Neuronal stem cell (in vitro differentiated cells): ENCODE measurements around the gene APPBP2.

ENCODE experiments used
- DNase-seq: peaks from one replicate; pipeline ENCODE4 v3.0.0-alpha.2; 2013; ENCODE audit warnings: low spot score
- H2AFZ ChIP-seq: one replicate; pipeline ENCODE4 v1.6.1; 2013; ENCODE audit warnings: mild to moderate bottlenecking, low read length, inconsistent platforms
- H2AK5ac ChIP-seq: 2 replicates; pipeline ENCODE4 v1.6.1; 2013; ENCODE audit warnings: low read depth, mild to moderate bottlenecking, inconsistent platforms, low read length, moderate library complexity, mixed read lengths
- H2BK120ac ChIP-seq: 2 replicates; pipeline ENCODE4 v1.6.1; 2013; ENCODE audit warnings: low read depth, mild to moderate bottlenecking, inconsistent platforms, low read length, moderate library complexity, mixed read lengths
- H2BK12ac ChIP-seq: one replicate; pipeline ENCODE4 v1.6.1; 2013; ENCODE audit warnings: low read length, inconsistent platforms
- H2BK15ac ChIP-seq: 2 replicates; pipeline ENCODE4 v1.6.1; 2013; ENCODE audit warnings: mild to moderate bottlenecking, low read length, inconsistent platforms, mixed read lengths
- H2BK5ac ChIP-seq: one replicate; pipeline ENCODE4 v1.6.1; 2013; ENCODE audit warnings: inconsistent platforms, mild to moderate bottlenecking, low read length, moderate library complexity
- H3K14ac ChIP-seq: one replicate; pipeline ENCODE4 v1.6.1; 2013; ENCODE audit warnings: low read length, inconsistent platforms
- H3K18ac ChIP-seq: 2 replicates; pipeline ENCODE4 v1.6.1; 2013; ENCODE audit warnings: low read length, inconsistent platforms
- H3K23ac ChIP-seq: 2 replicates; pipeline ENCODE4 v1.6.1; 2013; ENCODE audit warnings: low read depth, mild to moderate bottlenecking, mixed read lengths, low read length, inconsistent platforms; ENCODE audit not compliant: poor library complexity
- H3K27ac ChIP-seq: replicated peaks from 3 replicates; pipeline ENCODE4 v1.5.1; 2013; ENCODE audit warnings: low read length, inconsistent platforms
- H3K27me3 ChIP-seq, 3 experiments: 2 replicates each; pipeline ENCODE4 v1.6.1; 2013; ENCODE audit warnings: low read length in 3 of 3, mild to moderate bottlenecking in 2 of 3, inconsistent platforms in 1 of 3, low read depth in 1 of 3, mixed read lengths in 1 of 3, moderate library complexity in 1 of 3; ENCODE audit not compliant: control insufficient read depth in 3 of 3, insufficient read depth in 3 of 3
- H3K36me3 ChIP-seq, 2 donors: replicated peaks in 1 of 2; 2 replicates each; pipeline ENCODE4 v1.6.1; 2013; ENCODE audit warnings: low read length in 2 of 2; ENCODE audit not compliant: control insufficient read depth in 2 of 2, insufficient read depth in 2 of 2
- H3K4ac ChIP-seq: 2 replicates; pipeline ENCODE4 v1.6.1; 2013; ENCODE audit warnings: inconsistent platforms, mild to moderate bottlenecking, low read length, moderate library complexity
- H3K4me1 ChIP-seq, 2 donors: 1 replicate in 1 of 2; 2 replicates in 1 of 2; pipeline ENCODE4 v1.6.1; 2013; ENCODE audit warnings: low read length in 2 of 2, low read depth in 1 of 2; ENCODE audit not compliant: control insufficient read depth in 2 of 2, insufficient read depth in 1 of 2
- H3K4me2 ChIP-seq: one replicate; pipeline ENCODE4 v1.6.1; 2013; ENCODE audit warnings: mild to moderate bottlenecking, low read length, inconsistent platforms; ENCODE audit not compliant: insufficient read depth, poor library complexity, severe bottlenecking
- H3K4me3 ChIP-seq, 2 donors: 2 replicates each; pipeline ENCODE4 v1.5.1; 2013; ENCODE audit warnings: low read length in 2 of 2, mild to moderate bottlenecking in 2 of 2, inconsistent platforms in 1 of 2, moderate library complexity in 1 of 2
- H3K79me1 ChIP-seq: one replicate; pipeline ENCODE4 v1.6.1; 2013; ENCODE audit warnings: low read depth, mild to moderate bottlenecking, inconsistent platforms, low read length, moderate library complexity
- H3K9ac ChIP-seq: one replicate; pipeline ENCODE4 v1.6.1; 2013; ENCODE audit warnings: mild to moderate bottlenecking, low read depth, low read length, inconsistent platforms; ENCODE audit not compliant: poor library complexity
- H3K9me3 ChIP-seq, 2 donors: replicated peaks in 1 of 2; 2 replicates each; pipeline versions ENCODE3 to v1.6.1; 2013; ENCODE audit warnings: low read length in 2 of 2, mild to moderate bottlenecking in 2 of 2, inconsistent platforms in 1 of 2, low read depth in 1 of 2, mixed read lengths in 1 of 2, moderate library complexity in 1 of 2; ENCODE audit not compliant: control insufficient read depth in 2 of 2, insufficient read depth in 1 of 2
- H4K8ac ChIP-seq: one replicate; pipeline ENCODE4 v1.6.1; 2013; ENCODE audit warnings: low read depth, mild to moderate bottlenecking, inconsistent platforms, low read length, moderate library complexity
- H4K91ac ChIP-seq: one replicate; pipeline ENCODE4 v1.6.1; 2013; ENCODE audit warnings: low read length, low read depth, mild to moderate bottlenecking, inconsistent platforms; ENCODE audit not compliant: poor library complexity
- WGBS, 2 donors: extraction: QIAGEN DNeasy Blood & Tissue Kit; methylation state at CpG; one replicate each; pipeline ENCODE4 v1.1.7; 2013; ENCODE audit warnings: missing lambda C conversion rate in 2 of 2, mixed read lengths in 1 of 2; ENCODE audit not compliant: insufficient read length in 2 of 2, insufficient replicate concordance in 1 of 2; ENCODE audit errors: extremely low coverage in 2 of 2; 5-methylcytosine and 5-hydroxymethylcytosine counted together

The APPBP2 gene

GRCh38 chr17:60463157-60463835 is 62.7 kb downstream of the APPBP2 start:
- H3K4me1 ChIP-seq = no peaks in the 10 kb centered on the region
- peaks cover 0 to 8% of the 10 kb centered on the region in 2 donors for H3K9me3 ChIP-seq
- H3K4ac ChIP-seq = no peak overlapping the region
- H4K8ac ChIP-seq = no peak overlapping the region
- H3K9ac ChIP-seq = no peak overlapping the region
- no peak overlapping the region for H3K18ac ChIP-seq
- WGBS, 2 donors = no CpG with 5 or more reads among the region's 4 CpGs
- no peak overlapping the region for H3K4me3 ChIP-seq
- H2BK12ac ChIP-seq = no peak overlapping the region
- H4K91ac ChIP-seq = no peak overlapping the region
- no peak for DNase-seq
- H2AK5ac ChIP-seq = no peak overlapping the region
- no peaks in the 10 kb centered on the region for H3K79me1 ChIP-seq
- no peak overlapping the region for H2AFZ ChIP-seq
- H3K14ac ChIP-seq = no peak overlapping the region
- no peak overlapping the region for H2BK15ac ChIP-seq
- no peak overlapping the region for H3K23ac ChIP-seq
- no peak overlapping the region for H3K4me2 ChIP-seq
- no peak overlapping the region for H2BK5ac ChIP-seq
- no peak overlapping the region for H3K27ac ChIP-seq
- peaks cover 12 to 99% of the 10 kb centered on the region in 2 donors for H3K36me3 ChIP-seq
- no peaks in the 10 kb centered on the region for H3K27me3 ChIP-seq
- H2BK120ac ChIP-seq = no peak overlapping the region

- no peak overlapping the region for H2BK120ac ChIP-seq
- H3K14ac ChIP-seq = no peak overlapping the region
- peaks cover 18 to 99% of the 10 kb centered on the region in 2 donors for H3K36me3 ChIP-seq
- no peak overlapping the region for H3K4me3 ChIP-seq
- H4K91ac ChIP-seq = no peak overlapping the region
- H3K79me1 ChIP-seq = no peaks in the 10 kb centered on the region
- H3K4ac ChIP-seq = no peak overlapping the region
- WGBS, 2 donors = no CpG with 5 or more reads among the region's 1 CpG
- H3K18ac ChIP-seq = no peak overlapping the region
- H3K23ac ChIP-seq = no peak overlapping the region
- H3K4me1 ChIP-seq = no peaks in the 10 kb centered on the region
- H3K9me3 ChIP-seq = peaks cover 0 to 25% of the 10 kb centered on the region in 2 donors
- H2AK5ac ChIP-seq = no peak overlapping the region
- H2BK15ac ChIP-seq = no peak overlapping the region
- no peak overlapping the region for H3K4me2 ChIP-seq
- no peaks in the 10 kb centered on the region for H3K27me3 ChIP-seq
- DNase-seq = no peak
- no peak overlapping the region for H2BK5ac ChIP-seq
- no peak overlapping the region for H3K27ac ChIP-seq
- H3K9ac ChIP-seq = no peak overlapping the region
- H2BK12ac ChIP-seq = no peak overlapping the region
- H4K8ac ChIP-seq = no peak overlapping the region
- H2AFZ ChIP-seq = no peak overlapping the region
These were observed 64.5 kb downstream of the APPBP2 start for GRCh38 chr17:60461584-60461983.

GRCh38 chr17:60457148-60457547 is 68.9 kb downstream of the APPBP2 start:
- H3K79me1 ChIP-seq = no peaks in the 10 kb centered on the region
- H3K4me3 ChIP-seq = no peak overlapping the region
- H3K9ac ChIP-seq = no peak overlapping the region
- H4K8ac ChIP-seq = no peak overlapping the region
- H3K27ac ChIP-seq = no peak overlapping the region
- no peak overlapping the region for H3K14ac ChIP-seq
- H2AK5ac ChIP-seq = no peak overlapping the region
- H3K18ac ChIP-seq = no peak overlapping the region
- no peaks in the 10 kb centered on the region for H3K4me1 ChIP-seq
- no peak overlapping the region for H2BK120ac ChIP-seq
- no peak overlapping the region for H2AFZ ChIP-seq
- H3K27me3 ChIP-seq = no peaks in the 10 kb centered on the region
- DNase-seq = no peak
- peaks cover 13 to 96% of the 10 kb centered on the region in 2 donors for H3K36me3 ChIP-seq
- no peak overlapping the region for H3K4ac ChIP-seq
- peaks cover 0 to 31% of the 10 kb centered on the region in 2 donors for H3K9me3 ChIP-seq
- H4K91ac ChIP-seq = no peak overlapping the region
- H3K4me2 ChIP-seq = no peak overlapping the region
- H3K23ac ChIP-seq = no peak overlapping the region
- no peak overlapping the region for H2BK15ac ChIP-seq
- H2BK5ac ChIP-seq = no peak overlapping the region
- no CpG with 5 or more reads among the region's 2 CpGs for WGBS, 2 donors
- H2BK12ac ChIP-seq = no peak overlapping the region

GRCh38 chr17:60455378-60455777 is 70.7 kb downstream of the APPBP2 start:
- WGBS, 2 donors = no CpG with 5 or more reads among the region's 4 CpGs
- Histone ChIP-seq H3K9ac (no peak overlapping the region), H2BK120ac (no peak overlapping the region), H3K27ac (no peak overlapping the region), H3K23ac (no peak overlapping the region), H3K9me3 (peaks cover 0 to 31% of the 10 kb centered on the region in 2 donors), H3K4me3 (no peak overlapping the region), H3K4ac (no peak overlapping the region), H2BK5ac (no peak overlapping the region), H3K36me3 (peaks cover 12 to 96% of the 10 kb centered on the region in 2 donors), H3K4me1 (no peaks in the 10 kb centered on the region), H2AFZ (no peak overlapping the region), H2BK12ac (no peak overlapping the region), H3K79me1 (no peaks in the 10 kb centered on the region), H2AK5ac (no peak overlapping the region), H4K91ac (no peak overlapping the region), H4K8ac (no peak overlapping the region), H3K18ac (no peak overlapping the region), H3K4me2 (no peak overlapping the region), H3K14ac (no peak overlapping the region), H3K27me3 (no peaks in the 10 kb centered on the region), H2BK15ac (no peak overlapping the region)
- no peak for DNase-seq
